ENCODE data around the gene FAM120A. TPM values are rescaled to one million over a fixed set of nuclear protein-coding genes. Genes with fewer than 3 reads are reported as not detected.

The FAM120A gene
- total RNA-seq, 1 donor from 2014 or later, result 142 TPM

DNA sequence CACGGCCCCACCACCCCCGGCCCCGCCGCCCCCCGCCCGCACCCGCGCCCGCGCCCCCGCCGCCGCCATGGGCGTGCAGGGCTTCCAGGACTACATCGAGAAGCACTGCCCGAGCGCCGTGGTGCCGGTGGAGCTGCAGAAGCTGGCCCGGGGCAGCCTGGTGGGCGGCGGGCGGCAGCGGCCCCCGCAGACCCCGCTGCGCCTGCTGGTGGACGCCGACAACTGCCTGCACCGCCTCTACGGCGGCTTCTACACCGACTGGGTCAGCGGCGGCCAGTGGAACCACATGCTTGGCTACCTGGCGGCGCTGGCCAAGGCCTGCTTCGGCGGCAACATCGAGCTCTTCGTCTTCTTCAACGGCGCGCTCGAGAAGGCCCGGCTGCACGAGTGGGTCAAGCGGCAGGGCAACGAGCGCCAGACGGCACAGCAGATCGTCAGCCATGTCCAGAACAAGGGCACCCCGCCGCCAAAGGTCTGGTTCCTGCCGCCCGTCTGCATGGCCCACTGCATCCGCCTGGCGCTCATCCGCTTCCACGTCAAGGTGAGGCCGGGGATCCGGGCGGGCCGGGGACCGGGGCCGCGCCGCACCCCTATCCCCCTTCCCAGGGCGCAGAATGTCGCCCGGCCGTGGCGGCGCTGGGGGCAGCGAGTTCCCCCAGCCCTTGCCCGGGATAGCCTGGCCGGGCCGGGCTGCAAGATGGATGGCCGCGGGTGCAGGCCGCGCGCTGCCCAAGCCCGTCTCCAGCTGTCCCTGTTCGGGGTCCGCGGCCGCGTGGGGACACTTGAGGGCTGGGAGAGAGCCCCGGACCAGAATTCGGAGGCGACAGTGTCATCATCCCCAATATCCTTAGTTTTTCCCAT lies 594 bp downstream of the FAM120A start:
- DNase-seq (ENCODE audit: low read depth), result no peak

DNA sequence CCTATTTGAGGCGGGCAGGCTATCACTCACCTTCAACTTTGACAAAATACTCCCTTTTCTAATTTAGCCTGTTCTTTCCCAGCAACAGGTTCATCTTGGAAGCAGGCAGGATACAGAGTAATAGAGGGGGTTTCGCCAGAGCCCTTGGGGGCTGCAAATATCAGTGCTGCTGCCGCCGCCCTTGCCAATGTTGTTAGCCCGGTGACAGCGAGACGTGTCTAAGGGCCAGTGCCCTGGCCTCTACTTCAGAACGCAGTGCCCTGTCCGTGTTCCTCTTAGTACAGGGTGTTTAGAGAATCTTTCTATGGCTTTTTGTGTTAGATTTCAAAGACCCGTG lies 1.2 kb downstream of the FAM120A start:
- DNase-seq (ENCODE audit: low read depth), result no peak

DNA sequence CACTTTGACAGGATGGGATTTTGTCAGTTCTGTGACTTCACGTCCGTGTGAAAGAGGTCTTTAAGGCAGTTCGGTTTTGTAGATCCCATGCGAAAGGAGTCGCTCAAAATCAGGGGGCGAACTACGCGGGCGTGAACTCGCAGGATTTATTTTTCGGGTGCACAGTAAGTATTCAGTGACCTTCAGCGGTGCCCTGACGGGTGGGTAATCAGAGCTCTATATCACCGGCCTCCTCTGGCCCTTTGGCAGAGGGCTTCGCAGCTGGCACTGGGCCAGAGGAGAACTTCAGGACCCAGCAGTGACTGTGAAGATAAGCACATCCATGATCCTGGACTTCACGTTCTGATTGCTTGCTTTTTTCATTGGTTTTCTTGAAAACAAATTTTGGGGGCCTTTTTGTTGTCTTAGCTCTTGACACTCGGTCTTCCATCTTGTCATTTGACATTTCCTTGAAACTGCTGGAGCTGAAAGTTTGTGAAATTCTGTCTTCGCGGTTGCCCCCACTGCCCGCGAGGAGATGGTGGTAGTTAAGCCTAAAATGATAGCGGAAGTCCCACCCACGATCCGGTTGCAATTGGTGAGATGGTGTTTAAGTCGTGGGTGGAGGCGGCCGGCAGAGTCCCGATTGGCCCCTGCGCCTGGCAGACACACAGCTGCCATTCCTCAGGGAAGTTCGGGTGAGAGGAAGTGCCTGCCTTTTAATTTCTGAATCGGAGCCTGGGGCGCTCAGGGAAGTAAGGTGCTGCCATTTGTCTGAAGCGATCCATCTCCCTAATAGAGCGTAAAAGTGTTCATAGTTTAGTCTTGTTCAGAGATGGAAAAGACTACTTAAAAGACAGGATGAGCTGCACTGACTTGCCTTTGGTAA lies 1.8 kb downstream of the FAM120A start, which contains the start of gene FAM120AOS:
Gene FAM120AOS, minus strand, starts transcription at position 535 of the 868 bp plus-strand sequence. CDS start 872 bp downstream, outside the sequence.
- peak; percentile 93 for DNase-seq (ENCODE audit: low read depth)

DNA sequence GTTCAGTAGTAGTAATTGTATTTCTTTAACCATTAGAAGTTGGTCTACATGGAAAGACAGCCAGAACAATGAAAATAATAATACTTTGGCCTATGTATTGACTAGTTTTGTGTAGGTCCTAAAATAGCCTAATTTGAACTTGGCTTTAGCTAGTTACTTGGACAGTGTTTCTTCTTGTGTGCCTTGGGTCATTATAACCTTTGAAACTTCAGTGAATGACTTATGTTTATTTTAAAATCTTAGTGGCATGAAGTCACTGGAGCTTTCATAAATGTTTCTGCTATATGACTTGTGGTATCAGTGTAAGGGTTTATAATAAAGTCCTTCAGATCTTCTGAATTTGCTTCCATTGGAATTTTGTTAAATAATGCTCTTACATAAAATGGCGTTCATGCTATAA lies 4.5 kb downstream of the FAM120A start:
- DNase-seq (ENCODE audit: low read depth), result no peak

DNA sequence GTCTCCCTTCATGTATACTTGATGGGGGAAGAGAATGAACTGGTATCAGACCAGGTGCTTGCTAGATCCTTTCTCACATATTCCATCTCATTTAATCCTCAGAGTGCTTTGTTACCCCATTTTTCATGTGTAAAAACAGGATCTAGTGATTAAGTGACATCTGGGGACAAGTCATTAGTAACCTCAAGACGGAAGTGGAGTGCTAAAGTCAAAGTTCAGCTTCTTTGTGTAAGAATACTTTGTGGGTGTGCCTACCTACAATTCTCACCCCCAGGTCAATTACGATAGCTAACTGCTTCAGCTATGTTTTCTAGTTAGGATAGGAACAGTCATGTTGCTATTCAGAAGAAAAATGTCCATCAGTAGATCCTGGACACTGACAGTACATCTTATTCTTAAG lies 5.0 kb downstream of the FAM120A start:
- DNase-seq (ENCODE audit: low read depth), result no peak

DNA sequence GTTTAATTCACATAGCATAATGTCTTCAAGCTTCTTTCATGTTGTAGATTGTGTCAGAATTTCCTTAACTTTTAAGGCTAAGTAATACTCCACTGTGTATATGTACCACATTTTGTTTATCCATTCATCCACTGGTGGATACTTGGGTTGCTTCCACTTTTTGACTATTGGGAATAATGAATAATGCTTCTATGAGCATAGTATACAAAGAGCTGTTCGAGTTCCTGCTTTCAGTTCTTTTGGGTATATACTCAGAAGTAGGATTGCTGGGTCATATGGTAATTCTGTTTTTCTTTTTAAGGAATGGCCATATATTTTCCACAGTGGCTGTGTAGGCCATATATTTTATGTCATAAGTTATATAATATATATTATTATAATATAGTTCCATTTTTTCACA lies 5.5 kb downstream of the FAM120A start:
- DNase-seq (ENCODE audit: low read depth), result no peak

DNA sequence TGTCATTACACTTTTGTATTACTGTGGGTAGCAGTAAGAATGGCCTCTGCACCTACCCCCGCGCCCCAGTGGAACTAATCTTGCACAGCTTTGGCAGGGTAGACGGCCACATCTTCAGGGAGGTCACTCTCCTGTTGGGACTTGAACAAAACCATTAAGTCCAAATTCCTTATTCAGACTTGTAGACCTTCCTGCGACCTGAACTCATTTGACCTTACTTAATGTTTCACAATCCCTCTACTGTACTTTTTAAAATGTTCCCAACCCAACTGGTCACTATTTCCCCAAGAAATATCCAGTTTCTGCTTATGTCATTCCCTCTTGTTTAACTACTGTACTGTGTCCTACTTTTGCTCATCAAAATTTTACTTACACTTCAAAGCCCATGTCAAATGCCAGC lies 7.2 kb downstream of the FAM120A start:
- DNase-seq (ENCODE audit: low read depth), result no peak

DNA sequence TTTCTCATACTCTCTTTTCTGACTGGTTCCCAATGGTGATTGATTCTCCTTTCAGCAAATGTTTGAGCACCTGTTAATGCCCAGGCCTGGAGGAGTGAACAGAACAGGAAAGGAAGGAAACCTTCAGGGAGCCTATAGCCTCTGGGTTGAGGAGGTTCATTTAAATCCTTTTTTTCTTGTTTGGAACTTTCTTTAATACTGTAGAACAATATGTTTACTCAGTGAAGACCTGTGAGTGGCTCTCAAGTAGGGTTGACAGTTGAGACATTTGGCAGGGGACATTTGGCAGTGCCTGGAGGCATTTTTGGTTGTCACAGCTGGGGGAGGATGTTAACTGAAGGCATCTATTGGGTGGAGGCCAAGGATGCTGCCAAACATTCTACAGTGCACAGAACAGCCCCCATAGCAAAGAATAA lies 8.0 kb downstream of the FAM120A start:
- no peak for DNase-seq (ENCODE audit: low read depth)

DNA sequence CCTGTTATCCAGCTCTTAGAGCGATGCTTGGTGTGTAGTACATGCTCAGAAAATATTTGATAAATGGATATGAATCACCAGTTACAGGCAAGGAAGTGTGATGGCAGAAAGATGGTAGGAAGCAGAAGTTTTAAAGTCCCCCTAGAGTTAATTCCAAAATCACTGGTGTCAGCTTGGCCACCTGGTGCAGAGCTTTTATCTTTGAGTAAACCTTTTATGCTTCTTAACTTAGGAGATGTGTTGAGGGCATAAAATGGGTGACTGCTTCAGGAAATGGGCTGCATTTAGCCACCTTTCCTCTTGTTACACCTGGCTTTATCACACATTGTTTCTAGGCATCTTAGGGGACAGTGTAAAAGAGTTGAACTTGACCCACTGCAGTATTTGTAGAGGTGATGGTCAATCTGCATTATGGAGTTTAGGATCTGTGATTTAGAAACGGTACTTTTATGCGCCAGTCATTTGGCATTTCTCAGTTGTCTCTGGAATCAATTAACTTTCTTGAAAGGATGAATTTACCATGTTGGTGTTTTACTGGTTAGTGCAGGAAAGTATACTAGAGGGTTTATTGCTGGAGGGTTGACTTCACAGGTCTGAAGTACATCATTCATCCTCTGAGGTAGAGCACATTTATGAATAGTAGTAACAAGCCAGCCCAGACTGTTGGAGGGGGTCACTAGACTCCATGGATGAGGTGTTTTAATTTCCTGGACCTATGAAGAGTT lies 9.4 kb downstream of the FAM120A start:
- no peak for DNase-seq (ENCODE audit: low read depth)

DNA sequence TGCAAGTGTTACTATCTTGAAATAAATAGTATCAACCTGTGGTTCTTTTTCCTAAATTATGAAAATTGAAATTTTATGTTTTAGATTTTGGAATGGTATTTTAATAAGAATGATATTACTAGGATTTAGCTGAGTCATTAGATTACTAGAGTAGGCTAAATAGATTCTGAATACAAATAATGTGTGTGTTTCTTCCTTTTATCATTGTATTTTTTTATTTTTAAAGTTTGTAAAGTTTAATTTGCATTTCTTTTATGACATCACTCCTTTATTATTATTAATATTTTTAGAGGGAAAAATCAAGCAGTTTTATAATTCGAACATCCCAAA lies 9.9 kb downstream of the FAM120A start:
- no peak for DNase-seq (ENCODE audit: low read depth)

DNA sequence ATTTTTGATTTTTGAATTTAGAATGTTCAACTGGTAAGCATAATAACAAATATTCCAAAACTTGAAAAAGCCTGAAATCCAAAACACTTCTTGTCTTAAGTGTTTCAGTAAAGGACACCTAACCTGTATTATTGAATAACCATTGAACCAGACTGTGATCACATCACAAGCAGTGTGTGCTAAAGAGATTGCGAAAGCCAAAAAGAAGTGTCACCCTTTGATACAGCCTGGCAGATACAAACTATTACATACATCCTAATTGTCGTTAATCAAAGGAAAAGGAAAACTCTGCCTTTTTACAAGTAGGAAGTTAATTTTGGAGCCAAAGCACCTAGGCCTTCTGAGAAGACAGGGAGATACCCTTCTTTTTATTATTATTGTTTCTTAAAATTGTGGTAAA lies 10.3 kb downstream of the FAM120A start:
- no peak for DNase-seq (ENCODE audit: low read depth)

DNA sequence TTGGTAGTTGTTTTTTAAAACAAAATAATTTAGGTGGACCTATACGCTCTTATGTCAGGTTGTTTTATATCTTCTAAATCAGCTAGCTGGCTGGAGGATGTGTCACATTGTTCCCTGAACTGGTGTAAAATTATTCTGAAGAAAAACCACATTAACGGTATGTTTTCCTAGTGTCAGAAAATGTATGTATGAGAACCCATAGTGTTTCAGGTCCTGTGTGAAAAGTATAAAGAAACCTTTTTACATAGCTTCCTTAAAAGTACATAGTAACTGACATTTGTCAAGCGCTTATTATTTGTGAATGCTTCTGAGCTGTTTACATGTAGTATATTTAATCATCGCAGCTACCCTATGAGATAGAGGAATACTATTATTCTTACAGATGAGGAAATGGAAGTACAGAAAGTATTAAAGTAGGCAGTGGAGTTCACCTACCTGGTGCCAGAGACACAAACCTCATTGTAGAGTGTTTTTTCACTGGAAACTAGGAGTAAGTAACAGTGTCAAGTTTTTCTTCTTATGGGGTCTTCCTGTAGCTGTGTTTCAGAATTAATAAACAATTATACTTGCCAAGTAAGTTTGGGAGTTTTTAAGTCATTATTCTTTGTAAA lies 12.3 kb downstream of the FAM120A start:
- DNase-seq (ENCODE audit: low read depth), result no peak

DNA sequence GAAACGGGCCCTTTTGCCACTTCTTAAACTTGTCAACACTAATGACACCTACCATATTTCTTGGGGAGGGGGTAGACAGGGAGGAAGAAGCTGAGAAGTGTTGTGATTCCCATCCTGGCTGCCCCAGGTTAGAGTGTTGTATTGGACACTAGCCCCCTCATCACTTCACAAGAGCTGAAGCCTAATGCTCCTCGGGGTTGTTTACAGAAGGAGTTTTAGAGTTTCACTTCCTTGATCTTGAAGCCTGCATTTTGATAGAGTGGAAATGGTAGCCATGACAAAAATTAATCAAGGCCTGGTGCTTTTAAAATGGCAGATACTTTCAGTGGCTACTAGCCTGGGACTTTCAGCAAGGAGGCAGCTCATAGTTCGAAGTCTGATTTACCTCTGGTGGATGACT lies 12.9 kb downstream of the FAM120A start:
- DNase-seq (ENCODE audit: low read depth), result peak; percentile 44

DNA sequence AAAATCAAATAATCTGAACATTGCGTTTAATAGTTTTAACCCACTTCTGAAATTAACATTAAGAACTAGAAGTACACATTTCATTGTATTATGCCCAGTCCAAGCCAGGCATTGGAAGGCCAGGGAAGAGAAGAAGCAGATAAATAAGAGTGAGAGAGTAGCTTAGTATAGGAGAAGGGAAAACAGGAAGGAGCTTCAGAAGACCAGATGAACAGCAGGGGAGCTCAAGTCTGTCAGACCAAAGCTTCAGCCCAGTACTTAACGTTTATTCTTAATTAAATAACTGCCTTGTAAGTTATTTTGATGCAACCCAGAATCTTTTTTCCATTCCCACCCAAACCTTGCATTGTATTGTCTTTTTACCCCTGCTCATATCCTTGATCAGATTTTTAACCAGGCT lies 13.4 kb downstream of the FAM120A start:
- DNase-seq (ENCODE audit: low read depth), result no peak

DNA sequence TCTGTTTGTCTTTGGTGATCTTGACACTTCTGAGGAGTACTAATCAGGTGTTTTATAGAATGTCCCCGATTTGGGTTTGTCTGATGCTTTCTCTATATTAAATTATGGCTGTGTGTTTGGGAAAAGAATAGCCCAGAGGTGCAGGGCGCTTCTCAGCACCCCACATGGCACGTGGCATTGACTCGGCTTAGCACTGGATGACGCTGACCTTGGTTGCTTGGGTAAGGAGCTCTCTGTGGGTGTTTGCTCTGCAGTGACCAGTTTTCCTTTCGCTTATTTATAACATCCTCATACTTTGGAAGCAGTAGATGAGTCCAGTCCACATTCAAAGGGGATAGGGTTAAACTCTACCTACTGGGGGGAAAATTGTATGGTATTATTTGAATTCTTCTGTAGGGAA lies 14.4 kb downstream of the FAM120A start:
- no peak for DNase-seq (ENCODE audit: low read depth)

DNA sequence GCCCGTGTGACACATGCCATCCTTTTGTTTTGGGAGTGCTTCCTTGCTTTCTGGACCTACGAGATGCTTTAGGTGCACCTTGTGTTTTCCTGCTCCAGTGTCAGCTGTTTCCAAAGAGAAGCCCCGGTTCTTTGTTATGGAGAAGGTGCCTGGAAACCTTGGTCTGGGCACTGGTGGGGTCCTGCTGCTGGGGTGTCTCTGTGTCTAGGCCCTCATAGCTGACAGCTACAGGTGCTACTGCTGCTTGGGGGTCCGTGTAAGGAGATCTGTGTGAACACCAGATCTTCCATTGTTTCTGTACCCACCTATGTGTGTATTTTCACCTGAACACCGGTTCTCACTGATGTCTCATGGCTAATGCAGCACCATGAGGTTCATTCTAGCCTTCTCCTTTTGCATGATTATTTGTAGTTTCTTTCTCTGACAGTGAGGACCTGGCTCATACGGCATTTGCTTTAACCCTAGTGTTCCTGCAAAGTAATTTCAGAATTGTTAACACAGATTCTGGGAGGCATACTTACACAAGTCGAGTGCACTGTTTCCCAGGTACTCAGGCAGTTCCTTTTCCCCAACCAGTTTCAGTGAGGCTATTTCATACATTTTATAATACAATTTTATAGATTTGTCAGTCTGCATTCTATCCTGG lies 15.1 kb downstream of the FAM120A start:
- DNase-seq (ENCODE audit: low read depth), result no peak

DNA sequence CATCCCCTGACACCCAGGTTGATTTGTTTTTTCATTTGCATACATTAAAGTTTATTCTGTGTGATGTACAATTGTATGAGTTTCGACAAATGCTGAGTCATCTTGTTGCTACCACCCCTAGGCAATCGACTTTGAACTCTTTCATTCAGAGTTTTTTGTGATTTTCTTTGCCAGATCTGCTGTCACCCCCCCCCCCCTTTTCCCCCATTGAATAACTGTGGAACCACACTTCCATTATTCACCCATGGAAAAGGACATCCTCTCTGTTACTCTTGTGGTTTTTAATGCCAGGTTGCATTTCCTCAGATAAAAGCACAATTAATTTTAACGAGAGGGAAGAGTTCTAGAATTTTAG lies 15.6 kb downstream of the FAM120A start:
- peak; percentile 75 for DNase-seq (ENCODE audit: low read depth)

DNA sequence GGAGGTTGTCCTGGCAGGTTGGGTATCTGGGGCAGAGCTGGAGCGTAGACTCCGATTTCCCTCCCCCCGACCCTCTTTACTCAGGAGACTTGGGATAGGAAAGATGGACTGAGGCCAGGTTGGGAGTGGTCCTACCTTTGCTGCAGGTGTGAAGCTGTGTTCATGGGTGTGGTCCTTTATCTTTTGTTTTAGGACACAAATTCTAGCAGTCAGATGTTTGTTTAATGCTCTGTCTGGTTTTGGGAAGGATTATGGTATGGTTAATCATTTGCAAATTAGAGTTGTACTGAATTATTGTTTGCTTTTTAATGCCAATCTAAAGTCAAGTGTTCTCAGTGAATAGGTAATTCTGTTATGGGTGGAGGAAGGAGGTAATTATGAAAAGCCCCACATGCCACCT lies 16.0 kb downstream of the FAM120A start:
- no peak for DNase-seq (ENCODE audit: low read depth)

DNA sequence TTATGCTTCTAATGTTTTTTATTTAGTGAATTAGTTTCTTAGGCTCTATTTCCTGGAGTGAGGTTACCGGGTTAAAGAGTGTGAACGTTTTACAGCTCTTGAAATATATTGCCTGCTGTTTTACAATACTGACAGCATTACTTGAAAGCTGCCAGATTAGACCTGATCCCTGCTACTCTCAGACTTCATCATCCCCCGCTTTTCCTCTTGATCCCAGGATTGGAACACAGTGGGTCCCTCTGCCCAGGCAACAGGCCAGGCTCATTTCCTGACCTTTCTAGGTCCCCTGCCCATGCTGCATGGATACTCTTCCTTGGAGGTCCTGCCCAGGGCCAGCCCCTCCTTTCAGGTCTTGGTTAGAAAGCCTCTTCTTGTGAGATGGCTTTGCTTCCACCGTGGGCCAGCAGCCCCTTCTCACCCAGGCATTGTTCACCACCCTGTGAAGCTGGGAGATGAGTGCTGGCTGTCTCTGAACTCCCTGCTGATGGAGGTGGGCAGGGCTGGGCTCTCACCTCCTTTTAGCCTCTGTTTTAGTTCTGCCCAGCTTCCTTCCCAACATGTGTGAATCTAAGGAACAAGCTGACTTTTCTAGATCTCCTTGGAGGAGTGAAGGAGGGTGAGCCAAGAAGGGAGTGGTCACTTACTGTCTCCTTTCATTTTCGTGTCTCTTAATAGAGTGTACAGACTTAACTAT lies 17.4 kb downstream of the FAM120A start:
- DNase-seq (ENCODE audit: low read depth), result no peak

DNA sequence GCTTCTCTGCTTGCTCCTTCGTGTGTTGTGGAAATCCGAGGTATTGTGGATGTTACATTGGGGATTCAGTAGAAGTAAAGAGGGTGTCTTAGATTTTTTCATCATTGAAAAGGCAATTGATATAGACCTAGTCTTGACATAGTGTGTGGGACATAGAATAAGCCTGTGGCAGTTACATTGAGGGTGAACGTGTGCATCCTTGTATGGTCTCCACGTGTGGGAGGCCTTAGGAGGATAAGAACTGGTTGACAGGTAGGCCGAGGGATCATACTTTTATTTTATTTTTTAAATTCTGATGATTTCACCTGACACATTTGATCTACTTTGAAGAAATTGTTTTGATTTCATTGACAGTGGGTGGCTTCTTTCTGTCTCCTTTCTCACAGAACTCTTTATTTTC lies 18.9 kb downstream of the FAM120A start:
- no peak for DNase-seq (ENCODE audit: low read depth)

DNA sequence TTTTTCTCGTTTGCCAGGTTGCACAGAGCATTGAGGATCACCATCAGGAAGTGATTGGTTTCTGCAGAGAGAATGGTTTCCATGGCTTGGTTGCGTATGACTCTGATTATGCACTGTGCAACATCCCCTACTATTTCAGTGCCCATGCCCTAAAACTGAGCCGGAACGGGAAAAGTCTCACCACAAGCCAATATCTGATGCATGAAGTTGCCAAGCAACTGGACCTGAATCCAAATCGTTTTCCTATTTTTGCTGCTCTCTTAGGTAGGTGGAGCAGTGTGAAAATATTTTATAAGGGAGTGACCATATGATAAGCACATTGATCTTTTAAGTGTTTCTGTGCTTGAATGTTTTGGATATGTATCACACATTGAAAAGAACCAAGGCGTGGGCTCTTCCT lies 19.6 kb downstream of the FAM120A start:
- no peak for DNase-seq (ENCODE audit: low read depth)

Data from renal cortical epithelial cell (primary cell).